Peyer's patch (tissue), 4 donors: ENCODE measurements around the gene LRRN2.

Experiments
- POLR2A ChIP-seq, 2 donors: fragments of 450-650 bp; IDR thresholded peaks; one replicate each; pipeline ENCODE4 v1.5.1; 2017; ENCODE audit warnings: antibody characterized with exemption in 2 of 2, mild to moderate bottlenecking in 2 of 2, moderate library complexity in 2 of 2
- TF ChIP-seq, protein P1 (sequence below), 6 experiments: fragments of 450-650 bp in 4 of 6; fragments of 200-600 bp in 2 of 6; sonication (generic) in 1 of 6; IDR thresholded peaks; one replicate each; pipeline ENCODE4 v1.5.1; 2017 to 2019; ENCODE audit warnings: antibody characterized with exemption in 6 of 6, mild to moderate bottlenecking in 3 of 6, moderate library complexity in 1 of 6

DNA sequence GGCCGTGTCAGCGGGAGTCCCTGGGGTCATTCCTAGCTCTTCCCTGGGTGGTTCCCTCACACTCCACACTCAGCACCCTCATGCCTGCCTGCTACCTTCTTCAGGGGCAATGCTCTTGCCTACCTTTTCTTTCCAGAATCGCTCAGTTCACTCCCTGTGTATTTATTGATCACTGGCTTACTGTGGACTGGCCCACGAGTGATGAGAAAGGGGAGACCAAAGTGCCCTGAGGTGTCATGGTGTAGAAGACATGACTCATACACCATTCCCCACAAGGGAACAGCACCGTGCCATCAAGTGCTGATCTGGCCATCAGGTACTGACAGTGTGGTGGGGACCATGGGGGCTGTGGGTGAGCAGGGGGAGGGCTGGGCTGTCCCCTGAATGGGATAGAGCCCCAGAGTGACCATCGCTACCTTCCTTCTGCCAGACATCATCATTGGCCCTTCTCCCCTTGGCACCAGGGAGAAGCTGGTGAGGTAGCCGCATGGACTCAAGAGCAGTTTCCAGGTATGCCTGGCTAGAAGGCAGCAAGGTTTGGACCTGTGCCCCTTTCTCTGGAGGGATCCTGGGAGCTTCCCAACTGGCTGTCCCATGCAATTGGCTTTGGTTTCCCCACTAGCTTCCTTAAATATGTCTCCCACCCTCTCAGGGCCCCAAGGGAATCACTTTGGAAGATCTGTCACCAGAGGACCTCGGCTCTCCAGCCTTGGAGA, 17.2 kb upstream of the LRRN2 start:
- TF ChIP-seq, protein P1, sequence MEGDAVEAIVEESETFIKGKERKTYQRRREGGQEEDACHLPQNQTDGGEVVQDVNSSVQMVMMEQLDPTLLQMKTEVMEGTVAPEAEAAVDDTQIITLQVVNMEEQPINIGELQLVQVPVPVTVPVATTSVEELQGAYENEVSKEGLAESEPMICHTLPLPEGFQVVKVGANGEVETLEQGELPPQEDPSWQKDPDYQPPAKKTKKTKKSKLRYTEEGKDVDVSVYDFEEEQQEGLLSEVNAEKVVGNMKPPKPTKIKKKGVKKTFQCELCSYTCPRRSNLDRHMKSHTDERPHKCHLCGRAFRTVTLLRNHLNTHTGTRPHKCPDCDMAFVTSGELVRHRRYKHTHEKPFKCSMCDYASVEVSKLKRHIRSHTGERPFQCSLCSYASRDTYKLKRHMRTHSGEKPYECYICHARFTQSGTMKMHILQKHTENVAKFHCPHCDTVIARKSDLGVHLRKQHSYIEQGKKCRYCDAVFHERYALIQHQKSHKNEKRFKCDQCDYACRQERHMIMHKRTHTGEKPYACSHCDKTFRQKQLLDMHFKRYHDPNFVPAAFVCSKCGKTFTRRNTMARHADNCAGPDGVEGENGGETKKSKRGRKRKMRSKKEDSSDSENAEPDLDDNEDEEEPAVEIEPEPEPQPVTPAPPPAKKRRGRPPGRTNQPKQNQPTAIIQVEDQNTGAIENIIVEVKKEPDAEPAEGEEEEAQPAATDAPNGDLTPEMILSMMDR (IDR thresholded peaks at IDR 0.05): no peak
- no peak for TF ChIP-seq POLR2A (IDR thresholded peaks at IDR 0.05)
